ENCODE data around the gene ERC2.

ERC2 gene

GRCh38 chr3:56164436-56164835 is 303.8 kb downstream of the ERC2 start:
- no peak for DNase-seq

GRCh38 chr3:56157693-56158362 is 310.4 kb downstream of the ERC2 start:
- peak; percentile 47 for DNase-seq

- DNase-seq = no peak
Observed at GRCh38 chr3:56154297-56154696, 314.0 kb downstream of the ERC2 start.

- DNase-seq = no peak
Observed at GRCh38 chr3:56147354-56147753, 320.9 kb downstream of the ERC2 start.

GRCh38 chr3:56145410-56145809 is 322.9 kb downstream of the ERC2 start:
- no peak for DNase-seq

GRCh38 chr3:56144805-56145204 is 323.5 kb downstream of the ERC2 start:
- DNase-seq = no peak

GRCh38 chr3:56137415-56137814 is 330.9 kb downstream of the ERC2 start:
- DNase-seq = no peak

GRCh38 chr3:56136514-56136913 is 331.8 kb downstream of the ERC2 start:
- DNase-seq = no peak

GRCh38 chr3:56135941-56136340 is 332.3 kb downstream of the ERC2 start:
- no peak for DNase-seq

- no peak for DNase-seq
Observed at GRCh38 chr3:56133423-56133822, 334.8 kb downstream of the ERC2 start.

GRCh38 chr3:56132762-56133161 is 335.5 kb downstream of the ERC2 start:
- DNase-seq = no peak

- DNase-seq = no peak
Observed at GRCh38 chr3:56131974-56132590, 336.2 kb downstream of the ERC2 start.

- no peak for DNase-seq
Observed at GRCh38 chr3:56130036-56130435, 338.2 kb downstream of the ERC2 start.

- DNase-seq = no peak
Observed at GRCh38 chr3:56126632-56127031, 341.6 kb downstream of the ERC2 start.

- no peak for DNase-seq
Observed at GRCh38 chr3:56125358-56126005, 342.8 kb downstream of the ERC2 start.

- DNase-seq = no peak
Observed at GRCh38 chr3:56124546-56124945, 343.7 kb downstream of the ERC2 start.

- DNase-seq = no peak
Observed at GRCh38 chr3:56123487-56123886, 344.8 kb downstream of the ERC2 start.

- no peak for DNase-seq
Observed at GRCh38 chr3:56122911-56123310, 345.4 kb downstream of the ERC2 start.

- no peak for DNase-seq
Observed at GRCh38 chr3:56121716-56122115, 346.6 kb downstream of the ERC2 start.

GRCh38 chr3:56119575-56120349 is 348.5 kb downstream of the ERC2 start:
- DNase-seq = no peak

- no peak for DNase-seq
Observed at GRCh38 chr3:56118968-56119367, 349.3 kb downstream of the ERC2 start.

- no peak for DNase-seq
Observed at GRCh38 chr3:56115698-56116097, 352.6 kb downstream of the ERC2 start.

- no peak for DNase-seq
Observed at GRCh38 chr3:56115199-56115598, 353.1 kb downstream of the ERC2 start.

- DNase-seq = no peak
Observed at GRCh38 chr3:56113908-56114307, 354.4 kb downstream of the ERC2 start.
